Duodenal mucosa (tissue), 2 donors: Measurements from ENCODE around the gene TEX2.
A peak's percentile ranks its signal among the peaks of the same experiment; 100 is the strongest.

ENCODE experiments used
- H3K27ac ChIP-seq: one replicate; pipeline ENCODE4 v1.7.0; 2013; ENCODE audit warnings: low read depth, low read length
- H3K27me3 ChIP-seq, 2 donors: one replicate each; pipeline ENCODE4 v1.7.0; 2013; ENCODE audit warnings: low read length in 2 of 2, control low read depth in 1 of 2; ENCODE audit not compliant: insufficient read depth in 2 of 2, control insufficient read depth in 1 of 2
- H3K36me3 ChIP-seq, 2 donors: one replicate each; pipeline ENCODE4 v1.7.0; 2013; ENCODE audit warnings: low read length in 2 of 2, control low read depth in 1 of 2; ENCODE audit not compliant: insufficient read depth in 2 of 2, control insufficient read depth in 1 of 2
- H3K4me1 ChIP-seq, 2 donors: one replicate each; pipeline ENCODE4 v1.7.0; 2013; ENCODE audit warnings: low read length in 2 of 2, control low read depth in 1 of 2; ENCODE audit not compliant: insufficient read depth in 2 of 2, control insufficient read depth in 1 of 2
- H3K4me3 ChIP-seq, 2 donors: one replicate each; pipeline ENCODE4 v1.7.0; 2013; ENCODE audit warnings: low read length in 2 of 2, low read depth in 1 of 2
- H3K9ac ChIP-seq, 2 donors: one replicate each; pipeline ENCODE4 v1.7.0; 2013; ENCODE audit warnings: low read length in 2 of 2, low read depth in 1 of 2
- H3K9me3 ChIP-seq, 2 donors: one replicate each; pipeline ENCODE4 v1.7.0; 2013; ENCODE audit warnings: low read length in 2 of 2, control low read depth in 1 of 2; ENCODE audit not compliant: control insufficient read depth in 1 of 2

The TEX2 gene

DNA sequence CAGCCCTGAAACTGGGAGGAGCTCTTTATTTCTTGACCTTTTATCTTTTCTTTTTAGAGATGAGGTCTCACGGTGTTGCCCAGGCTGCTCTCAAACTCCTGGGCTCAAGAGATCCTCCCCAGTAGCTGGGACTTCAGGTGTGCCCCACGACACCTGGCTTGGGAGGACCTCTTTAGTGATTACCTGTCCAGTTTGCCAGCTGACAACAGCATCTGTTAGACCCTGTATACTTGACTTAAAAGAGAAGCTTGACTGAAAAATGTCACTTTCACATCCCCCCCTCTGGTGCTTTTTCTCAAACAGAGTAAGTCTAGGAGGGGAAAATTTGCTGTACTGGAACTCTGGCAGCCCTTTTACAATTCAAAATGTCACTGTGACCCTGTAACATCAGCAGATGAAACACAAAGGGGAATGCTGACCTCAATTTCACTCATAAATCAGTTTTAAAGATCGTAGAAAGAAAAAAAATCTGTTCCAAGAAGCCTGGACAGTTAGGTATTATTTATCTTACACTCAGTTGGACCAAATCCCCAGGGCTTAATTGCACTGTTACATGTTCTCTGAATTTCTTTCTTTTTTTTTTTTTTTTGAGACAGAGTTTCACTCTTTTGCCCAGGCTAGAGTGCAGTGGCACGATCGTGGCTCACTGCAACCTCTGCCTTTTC, 131.3 kb downstream of the TEX2 start:
- peak overlapping the region in 1 of 2 donors; percentile 67 for H3K9ac ChIP-seq
- H3K4me1 ChIP-seq, result peaks cover 15 to 21% of the 10 kb centered on the region in 2 donors
- H3K27me3 ChIP-seq, result no peaks in the 10 kb centered on the region
- H3K4me3 ChIP-seq, result no peak overlapping the region
- no peaks in the 10 kb centered on the region for H3K9me3 ChIP-seq
- peak overlapping the region; percentile 11 for H3K27ac ChIP-seq
- H3K36me3 ChIP-seq, result no peaks in the 10 kb centered on the region

DNA sequence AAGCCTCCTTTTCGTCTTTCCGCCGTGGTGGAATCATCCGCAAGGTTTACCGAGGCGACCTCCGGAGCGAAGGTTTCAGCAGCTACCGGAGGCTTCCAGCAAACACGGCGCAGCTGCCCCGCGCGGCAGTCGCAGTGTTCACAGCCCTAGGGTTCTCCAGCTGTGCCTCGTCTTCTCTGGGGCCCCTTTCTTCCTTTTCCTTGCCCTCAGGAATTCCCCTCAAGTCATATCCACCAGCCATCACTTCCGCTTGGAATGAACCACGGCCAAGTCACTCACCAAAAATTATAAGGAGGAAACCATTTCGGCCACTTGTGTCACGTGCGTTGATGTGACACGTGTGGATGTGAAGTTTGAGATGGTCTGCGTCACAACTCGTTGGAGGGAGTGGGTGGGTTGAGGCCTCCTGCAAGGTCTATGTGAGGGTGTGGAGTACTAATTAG, 132.5 kb downstream of the TEX2 start:
- peak overlapping the region; percentile 63 to 66 for H3K4me3 ChIP-seq
- peak overlapping the region; percentile 67 to 71 for H3K9ac ChIP-seq
- H3K4me1 ChIP-seq, result peaks cover 17 to 32% of the 10 kb centered on the region in 2 donors
- H3K27ac ChIP-seq, result peak overlapping the region; percentile 82
- H3K27me3 ChIP-seq, result no peaks in the 10 kb centered on the region
- no peaks in the 10 kb centered on the region for H3K9me3 ChIP-seq
- H3K36me3 ChIP-seq, result no peaks in the 10 kb centered on the region

DNA sequence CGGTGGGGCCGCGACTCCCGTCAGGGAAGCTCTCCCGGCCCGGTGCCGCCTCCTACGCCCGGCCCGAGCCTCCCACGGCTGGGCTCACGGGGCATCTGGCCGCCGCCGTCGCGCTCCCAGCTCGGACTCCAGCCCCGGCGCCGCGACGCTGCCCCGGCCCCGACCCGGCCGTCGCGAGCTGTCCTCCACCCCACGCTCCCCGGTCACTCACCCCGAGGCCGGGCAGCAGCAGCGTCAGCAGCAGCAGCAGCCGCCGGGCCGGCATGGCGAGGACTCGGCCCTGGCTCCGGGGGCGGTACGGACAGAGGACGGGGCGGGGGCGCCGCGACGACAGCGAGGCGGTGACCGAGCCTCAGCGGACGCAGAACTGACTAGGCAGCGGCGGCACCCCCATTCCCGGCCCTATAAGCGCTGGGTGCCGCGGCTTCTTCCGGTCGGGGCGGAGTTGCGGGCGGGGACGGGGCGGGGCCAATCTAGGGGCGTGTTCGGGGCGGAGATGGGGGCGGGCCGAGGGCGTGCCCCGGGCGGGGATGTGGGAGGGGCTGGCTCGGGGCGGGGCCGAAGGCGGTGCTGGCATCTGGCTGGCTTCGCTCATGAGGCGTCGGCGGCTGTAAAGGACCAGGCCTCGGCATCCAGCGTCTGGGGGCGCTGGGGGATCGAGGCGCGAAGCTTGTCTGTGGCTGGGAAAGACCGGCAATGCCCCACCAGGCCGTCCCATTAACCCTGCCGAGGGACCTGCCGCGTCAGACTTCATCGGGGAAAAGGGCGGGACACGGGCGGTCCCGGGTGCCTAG, 133.1 kb downstream of the TEX2 start, which contains the start of gene ERN1:
TSS of gene ERN1 (minus strand) at position 380 of the 794 bp plus-strand sequence. CDS start at position 265, 115 bp downstream.
- no peaks in the 10 kb centered on the region for H3K9me3 ChIP-seq
- peak within 1 kb of the TSS; percentile 90 to 91 for H3K4me3 ChIP-seq
- peaks cover 17 to 32% of the 10 kb centered on the region in 2 donors for H3K4me1 ChIP-seq
- no peaks in the 10 kb centered on the region for H3K27me3 ChIP-seq
- H3K9ac ChIP-seq, result peak within 1 kb of the TSS; percentile 89 to 90
- no peaks in the 10 kb centered on the region for H3K36me3 ChIP-seq
- H3K27ac ChIP-seq, result peak within 1 kb of the TSS; percentile 96

DNA sequence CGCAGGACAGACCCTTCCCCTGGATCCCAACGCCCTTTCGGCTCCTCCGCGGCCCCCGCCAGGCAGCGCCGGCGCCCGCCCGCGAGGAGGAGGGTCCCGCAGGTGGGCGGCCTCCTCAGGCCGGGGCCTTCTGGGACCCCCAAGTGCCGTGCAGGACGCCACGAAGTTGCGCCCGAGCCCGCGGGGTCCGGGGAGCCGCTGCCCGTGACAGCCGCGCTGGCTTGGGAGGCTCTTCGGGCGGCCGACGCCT, 133.6 kb downstream of the TEX2 start:
- H3K9ac ChIP-seq, result peak overlapping the region; percentile 89 to 90
- H3K36me3 ChIP-seq, result no peaks in the 10 kb centered on the region
- H3K27ac ChIP-seq, result peak overlapping the region; percentile 96
- H3K4me1 ChIP-seq, result peaks cover 17 to 32% of the 10 kb centered on the region in 2 donors
- peak overlapping the region; percentile 90 to 91 for H3K4me3 ChIP-seq
- no peaks in the 10 kb centered on the region for H3K27me3 ChIP-seq
- no peaks in the 10 kb centered on the region for H3K9me3 ChIP-seq

DNA sequence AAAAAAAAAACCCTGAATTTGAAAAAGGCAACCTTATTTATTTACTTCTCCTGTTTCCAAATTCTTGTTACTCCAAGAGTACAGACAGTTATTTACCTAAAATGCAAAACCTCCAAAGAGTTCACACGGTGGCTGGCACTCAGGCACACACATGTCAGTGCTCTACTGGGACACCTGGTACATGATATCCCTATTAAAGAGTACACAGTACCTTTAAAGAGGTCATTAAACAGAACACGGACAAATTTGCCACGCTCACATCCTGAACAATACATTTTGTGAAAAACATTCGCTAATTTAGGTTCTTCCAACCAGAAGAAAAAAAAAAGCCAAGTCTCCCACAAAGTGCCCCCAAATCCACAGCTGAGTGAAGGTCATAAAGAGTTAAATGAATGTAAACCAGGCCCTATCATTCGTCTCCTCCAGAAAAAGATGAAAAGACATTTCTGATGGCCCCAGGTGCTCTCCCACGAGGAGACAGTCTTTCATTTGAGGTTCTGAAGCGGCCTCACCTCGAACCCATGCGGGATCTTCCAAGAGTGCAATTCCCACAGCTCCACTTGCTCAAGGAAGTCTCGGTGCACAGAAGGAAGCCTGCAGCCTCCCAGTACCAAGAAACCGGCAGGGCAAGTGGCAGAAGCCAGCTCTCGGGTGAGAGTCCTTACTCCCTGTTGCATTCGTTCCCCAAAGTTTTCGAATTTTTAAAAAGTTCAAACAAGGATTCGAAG, 134.1 kb downstream of the TEX2 start:
- peaks cover 17 to 32% of the 10 kb centered on the region in 2 donors for H3K4me1 ChIP-seq
- no peaks in the 10 kb centered on the region for H3K36me3 ChIP-seq
- peak overlapping the region; percentile 96 for H3K27ac ChIP-seq
- H3K9ac ChIP-seq, result peak overlapping the region; percentile 89 to 90
- no peaks in the 10 kb centered on the region for H3K9me3 ChIP-seq
- H3K27me3 ChIP-seq, result no peaks in the 10 kb centered on the region
- H3K4me3 ChIP-seq, result peak overlapping the region; percentile 90 to 91

DNA sequence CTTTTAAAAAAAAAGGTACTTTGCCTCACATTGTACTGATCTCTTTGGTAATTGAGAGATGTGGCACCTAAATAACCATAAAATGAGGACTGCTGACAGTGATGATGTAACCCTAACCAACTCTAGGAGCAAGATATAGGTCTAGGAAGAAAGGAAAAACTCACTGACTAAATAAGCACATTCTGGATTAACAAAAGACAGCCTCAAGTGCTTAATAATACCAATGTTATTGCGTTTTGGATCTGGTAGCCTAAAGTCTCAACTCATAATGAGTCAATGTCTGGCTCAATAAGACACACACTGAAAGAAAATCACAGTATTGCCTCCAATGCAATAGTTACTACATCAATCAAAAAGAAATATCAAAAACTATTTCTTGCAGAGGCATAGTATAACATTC, 136.1 kb downstream of the TEX2 start:
- no peak overlapping the region for H3K27ac ChIP-seq
- H3K9me3 ChIP-seq, result no peaks in the 10 kb centered on the region
- H3K9ac ChIP-seq, result no peak overlapping the region
- no peaks in the 10 kb centered on the region for H3K27me3 ChIP-seq
- peaks cover 17 to 32% of the 10 kb centered on the region in 2 donors for H3K4me1 ChIP-seq
- H3K4me3 ChIP-seq, result peak overlapping the region in 1 of 2 donors; percentile 9
- no peaks in the 10 kb centered on the region for H3K36me3 ChIP-seq

DNA sequence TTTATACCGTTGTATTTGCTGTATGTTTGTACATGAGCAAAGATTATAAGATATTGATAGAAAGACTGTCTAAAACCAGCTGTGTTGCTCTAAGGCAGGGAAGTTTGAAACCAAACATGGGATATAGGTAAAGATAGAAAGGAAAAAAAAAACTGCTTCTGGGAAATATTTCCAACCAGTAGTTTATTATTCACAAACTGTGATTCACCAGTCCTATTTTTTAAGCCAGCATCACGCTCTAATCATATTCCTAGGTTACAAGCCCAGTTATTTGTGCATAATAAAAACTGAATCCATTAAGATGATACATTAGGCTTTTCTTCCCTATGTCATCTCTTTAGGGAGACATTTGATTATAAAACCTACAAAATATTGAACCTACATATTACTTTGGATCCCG, 137.1 kb downstream of the TEX2 start:
- Histone ChIP-seq H3K27me3 (no peaks in the 10 kb centered on the region), H3K9ac (no peak overlapping the region), H3K4me1 (peaks cover 23 to 32% of the 10 kb centered on the region in 2 donors), H3K9me3 (no peaks in the 10 kb centered on the region), H3K27ac (no peak overlapping the region), H3K4me3 (no peak overlapping the region), H3K36me3 (peaks cover 0 to 3% of the 10 kb centered on the region in 2 donors)

DNA sequence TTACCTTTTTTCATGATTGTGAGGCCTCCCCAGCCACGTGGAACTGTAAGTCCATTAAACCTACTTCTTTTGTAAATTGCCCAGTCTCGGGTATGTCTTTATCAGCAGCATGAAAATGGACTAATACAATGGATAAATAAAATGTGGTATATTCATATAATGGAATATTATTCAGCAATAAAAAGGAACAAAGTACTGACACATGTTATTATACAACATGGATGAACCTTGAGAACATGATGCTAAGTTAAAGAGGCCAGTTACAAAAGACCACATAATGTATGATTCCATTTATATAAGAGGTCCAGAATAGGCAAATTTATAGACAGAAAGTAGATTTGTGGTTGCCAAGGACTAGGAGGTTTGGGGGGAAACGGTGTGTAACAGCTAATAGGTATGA, 138.5 kb downstream of the TEX2 start:
- peaks cover 29 to 41% of the 10 kb centered on the region in 2 donors for H3K4me1 ChIP-seq
- H3K36me3 ChIP-seq, result peaks cover 0 to 3% of the 10 kb centered on the region in 2 donors
- no peak overlapping the region for H3K4me3 ChIP-seq
- H3K27ac ChIP-seq, result no peak overlapping the region
- H3K27me3 ChIP-seq, result no peaks in the 10 kb centered on the region
- no peaks in the 10 kb centered on the region for H3K9me3 ChIP-seq
- no peak overlapping the region for H3K9ac ChIP-seq

DNA sequence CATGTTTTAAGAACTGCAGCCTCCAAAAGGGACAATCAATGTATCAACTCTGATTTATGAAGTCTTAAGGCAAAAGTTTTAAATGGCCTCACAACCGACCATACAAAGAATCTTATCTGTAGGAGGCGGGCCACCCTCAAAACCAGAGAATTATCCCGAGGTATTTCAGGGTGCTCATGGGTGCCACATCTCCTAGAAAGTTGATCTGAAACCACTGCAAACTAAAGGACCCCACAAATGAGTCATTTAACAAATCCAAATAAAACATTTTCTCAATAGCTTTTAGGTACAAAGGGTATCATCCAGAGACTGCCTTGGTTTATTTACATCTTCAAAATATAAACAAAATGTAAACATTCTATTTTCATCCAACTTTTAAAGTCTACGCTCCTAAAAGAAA, 139.9 kb downstream of the TEX2 start:
- H3K4me1 ChIP-seq, result peaks cover 37 to 43% of the 10 kb centered on the region in 2 donors

More for the DNA sequence above, 139.9 kb downstream of the TEX2 start:
- H3K9me3 ChIP-seq, result no peaks in the 10 kb centered on the region
- H3K27me3 ChIP-seq, result no peaks in the 10 kb centered on the region
- H3K36me3 ChIP-seq, result peaks cover 0 to 3% of the 10 kb centered on the region in 2 donors
- H3K9ac ChIP-seq, result no peak overlapping the region
- H3K27ac ChIP-seq, result no peak overlapping the region
- H3K4me3 ChIP-seq, result no peak overlapping the region
